GM12874 (cell line): ENCODE measurements around the gene C1orf87.

Source experiments
- TF ChIP-seq, protein P1 (sequence below): IDR thresholded peaks from 2 replicates; pipeline ENCODE4 v1.5.1; 2011; ENCODE audit warnings: low read depth, mild to moderate bottlenecking, control low read depth, low read length, moderate library complexity; ENCODE audit not compliant: insufficient read depth

Gene C1orf87

DNA sequence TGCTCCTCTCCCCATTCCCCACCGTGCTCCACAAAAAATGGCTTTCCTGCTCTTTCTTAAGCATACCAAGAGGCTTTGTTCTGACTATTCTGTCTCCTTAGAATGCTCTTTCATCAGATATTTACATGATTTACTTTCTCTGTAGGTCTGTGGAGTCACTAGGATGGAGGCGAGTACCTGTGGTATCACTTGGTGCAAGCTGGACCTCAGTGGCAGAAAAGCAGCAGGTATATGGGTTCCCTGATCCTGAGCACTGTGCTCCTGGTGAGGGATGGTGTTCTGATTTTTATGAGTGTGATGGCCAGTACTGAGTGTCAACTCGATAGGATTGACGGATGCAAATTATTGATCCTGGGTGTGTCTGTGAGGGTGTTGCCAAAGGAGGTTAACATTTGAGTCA lies 10.0 kb downstream of the C1orf87 start:
- TF ChIP-seq, protein P1, sequence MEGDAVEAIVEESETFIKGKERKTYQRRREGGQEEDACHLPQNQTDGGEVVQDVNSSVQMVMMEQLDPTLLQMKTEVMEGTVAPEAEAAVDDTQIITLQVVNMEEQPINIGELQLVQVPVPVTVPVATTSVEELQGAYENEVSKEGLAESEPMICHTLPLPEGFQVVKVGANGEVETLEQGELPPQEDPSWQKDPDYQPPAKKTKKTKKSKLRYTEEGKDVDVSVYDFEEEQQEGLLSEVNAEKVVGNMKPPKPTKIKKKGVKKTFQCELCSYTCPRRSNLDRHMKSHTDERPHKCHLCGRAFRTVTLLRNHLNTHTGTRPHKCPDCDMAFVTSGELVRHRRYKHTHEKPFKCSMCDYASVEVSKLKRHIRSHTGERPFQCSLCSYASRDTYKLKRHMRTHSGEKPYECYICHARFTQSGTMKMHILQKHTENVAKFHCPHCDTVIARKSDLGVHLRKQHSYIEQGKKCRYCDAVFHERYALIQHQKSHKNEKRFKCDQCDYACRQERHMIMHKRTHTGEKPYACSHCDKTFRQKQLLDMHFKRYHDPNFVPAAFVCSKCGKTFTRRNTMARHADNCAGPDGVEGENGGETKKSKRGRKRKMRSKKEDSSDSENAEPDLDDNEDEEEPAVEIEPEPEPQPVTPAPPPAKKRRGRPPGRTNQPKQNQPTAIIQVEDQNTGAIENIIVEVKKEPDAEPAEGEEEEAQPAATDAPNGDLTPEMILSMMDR = no peak

DNA sequence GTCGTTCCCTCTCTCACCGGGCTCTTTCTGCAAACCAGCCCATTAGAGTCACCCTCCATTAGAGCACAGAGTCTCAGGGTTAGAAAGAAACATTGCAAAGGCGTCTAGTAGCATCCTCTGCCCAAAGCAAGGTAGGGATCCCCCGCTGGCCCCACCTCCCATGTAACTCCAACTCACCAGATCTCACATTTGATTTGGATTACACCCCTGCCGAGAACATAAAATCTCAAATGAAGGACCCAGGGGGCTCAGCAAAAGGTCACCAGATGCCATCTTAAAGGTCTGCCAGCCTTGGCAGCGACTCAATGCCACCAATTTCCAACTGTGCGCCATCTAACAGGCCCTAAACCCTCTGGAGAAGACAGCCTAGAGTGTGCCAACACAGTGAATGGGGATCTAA lies 14.1 kb downstream of the C1orf87 start:
- TF ChIP-seq, protein P1 = no peak

DNA sequence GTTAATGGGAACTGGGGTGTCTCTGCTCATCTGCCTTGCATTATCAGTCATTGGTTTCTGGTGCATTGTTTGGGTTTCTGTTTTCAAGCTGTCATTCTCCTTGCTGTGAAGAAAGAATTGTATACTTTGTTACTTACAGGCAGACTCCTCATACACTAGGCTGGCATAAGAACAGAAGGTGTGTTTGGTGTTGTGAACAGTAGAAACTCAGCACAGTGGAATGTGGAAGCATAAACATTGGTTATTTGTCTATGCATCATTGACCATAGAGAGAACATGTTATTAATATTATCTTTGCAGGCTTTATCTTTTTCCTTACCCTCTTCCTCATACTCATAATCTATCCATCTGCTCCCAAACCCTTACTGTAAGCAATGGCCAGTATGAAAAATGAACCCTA lies 18.2 kb downstream of the C1orf87 start:
- TF ChIP-seq, protein P1 = no peak

DNA sequence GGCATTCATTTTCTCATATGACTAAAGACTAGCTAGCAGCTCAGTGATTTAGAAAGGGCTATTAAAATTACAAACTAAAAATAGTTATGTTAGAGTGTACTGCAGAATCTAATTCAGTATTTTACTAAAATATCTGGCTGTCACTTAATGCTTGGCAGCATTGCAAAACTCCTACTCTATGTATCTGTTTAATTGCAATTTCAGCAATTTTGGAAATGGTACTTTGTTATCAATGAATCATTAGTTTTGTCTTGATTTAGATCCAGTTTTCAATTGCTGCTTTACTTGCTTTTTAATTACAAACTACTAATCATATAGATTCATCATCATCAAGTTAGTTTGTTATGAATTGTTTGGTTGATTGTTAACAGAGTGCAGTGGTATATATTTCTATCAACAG lies 19.2 kb downstream of the C1orf87 start:
- TF ChIP-seq, protein P1 = no peak

DNA sequence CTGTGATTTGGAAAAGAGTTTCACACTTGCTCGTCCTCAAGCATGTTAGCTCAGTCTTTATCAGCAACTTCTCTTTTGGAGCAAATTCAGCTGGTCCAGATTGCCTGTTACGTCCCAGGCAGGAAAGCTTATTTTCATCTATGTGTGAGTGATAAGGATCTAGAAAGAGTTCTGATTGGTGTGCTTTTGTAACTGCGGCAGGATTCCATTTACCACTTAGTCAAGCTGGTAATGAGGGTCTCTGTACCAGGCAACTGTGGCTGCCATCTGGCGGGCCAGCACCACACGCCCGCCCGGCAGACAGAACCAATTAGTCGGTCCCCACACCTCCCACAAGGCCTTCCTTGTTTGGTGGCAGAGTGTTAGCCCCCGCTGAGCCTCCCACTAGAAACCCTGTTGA lies 21.0 kb downstream of the C1orf87 start:
- TF ChIP-seq, protein P1 = no peak

DNA sequence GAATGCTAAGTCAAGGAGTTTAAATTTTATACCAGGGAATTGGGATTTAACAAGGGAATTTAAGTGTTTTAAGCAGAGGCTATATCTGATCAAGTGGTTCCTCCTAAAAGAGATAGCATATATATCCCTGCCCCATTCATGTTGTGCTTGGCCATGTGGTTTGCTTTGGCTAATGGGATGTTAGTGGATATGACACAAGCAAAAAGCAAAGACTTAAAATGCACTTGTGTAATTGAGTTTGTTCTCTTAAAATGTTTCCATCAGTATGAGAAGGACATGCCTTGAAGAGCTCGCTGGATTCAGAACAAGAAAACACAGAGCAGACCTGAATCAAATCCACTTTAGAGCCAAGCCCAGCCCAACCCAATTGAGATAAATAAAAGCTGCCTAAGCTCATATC lies 22.4 kb downstream of the C1orf87 start:
- TF ChIP-seq, protein P1 = no peak

DNA sequence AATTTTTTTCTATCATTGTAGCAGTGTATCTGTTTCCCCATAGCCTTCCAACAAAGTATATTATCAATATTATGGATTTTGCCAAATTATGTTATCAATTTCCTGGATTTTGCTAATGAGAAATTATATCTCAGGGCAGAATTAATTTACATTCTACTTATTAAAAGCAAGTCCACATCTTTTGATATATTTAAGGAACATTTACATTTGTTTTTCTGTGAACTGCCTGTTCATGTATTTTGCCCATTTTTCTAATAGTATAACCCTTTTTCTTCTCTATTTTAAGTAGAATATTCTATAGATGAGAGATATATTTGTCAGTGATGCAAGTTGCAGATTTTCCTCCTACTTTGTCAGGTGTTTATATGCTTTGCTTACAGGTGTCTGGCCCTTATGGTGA lies 24.4 kb downstream of the C1orf87 start:
- TF ChIP-seq, protein P1 = no peak

DNA sequence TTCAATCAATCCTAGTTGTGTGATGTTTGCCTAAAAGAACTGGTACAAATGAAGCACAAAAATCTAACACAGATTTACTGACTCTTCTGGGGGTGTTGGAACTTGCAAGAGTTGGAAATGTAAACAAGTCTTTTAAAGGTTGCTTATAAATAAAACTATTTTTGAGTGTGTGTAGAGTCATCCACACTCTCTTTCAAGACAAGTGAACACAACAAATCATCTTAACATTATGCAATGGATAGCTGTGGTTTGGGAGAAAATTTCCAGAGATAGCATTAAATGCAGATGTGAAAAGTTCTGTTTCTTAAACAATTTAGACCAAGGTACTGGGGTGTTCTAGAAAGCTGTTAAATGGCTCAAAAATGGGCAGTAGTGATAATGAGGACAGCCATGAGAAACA lies 28.7 kb downstream of the C1orf87 start:
- TF ChIP-seq, protein P1 = no peak
